Calu3 (cell line): Measurements from ENCODE around the gene RPL3. TPM values are rescaled to one million over a fixed set of nuclear protein-coding genes. Genes with fewer than 3 reads are reported as not detected.

Source experiments
- Bru-seq: library from RNA; stranded (reverse); fragments of 400-500 nt; gene quantifications from one replicate; lab custom pipeline; 2021; lab: Mats Ljungman, UMichigan
- BruChase-seq, 2 experiments: library from RNA; stranded (reverse); fragments of 400-500 nt; gene quantifications; one replicate each; lab custom pipeline; 2021; lab: Mats Ljungman, UMichigan
- BruUV-seq: library from RNA; stranded (reverse); fragments of 400-500 nt; replicated peaks from 2 replicates; lab custom pipeline; 2021; lab: Mats Ljungman, UMichigan
- CTCF ChIA-PET: fragments of 300-600 bp; sonication (Branson Sonifier 250); formaldehyde crosslinking; loops from one replicate; lab custom pipeline; 2022; ENCODE audit warnings: antibody characterized with exemption; lab: Charles Lee
- DNase-seq: peaks from one replicate; pipeline ENCODE4 v3.0.0; 2022
- H3K27ac Mint-ChIP-seq: one replicate; pipeline ENCODE4 v1.8.0; 2022; ENCODE audit warnings: mixed read lengths; ENCODE audit not compliant: unreplicated experiment
- H3K27me3 Mint-ChIP-seq: one replicate; pipeline ENCODE4 v1.8.0; 2022; ENCODE audit warnings: mixed read lengths; ENCODE audit not compliant: unreplicated experiment
- H3K36me3 Mint-ChIP-seq: one replicate; pipeline ENCODE4 v1.8.0; 2022; ENCODE audit warnings: mild to moderate bottlenecking, moderate library complexity, mixed read lengths; ENCODE audit not compliant: insufficient read depth, unreplicated experiment
- H3K4me1 Mint-ChIP-seq: one replicate; pipeline ENCODE4 v1.8.0; 2022; ENCODE audit warnings: mild to moderate bottlenecking, low read depth, mixed read lengths; ENCODE audit not compliant: unreplicated experiment
- H3K4me3 Mint-ChIP-seq: one replicate; pipeline ENCODE4 v1.8.0; 2022; ENCODE audit warnings: mild to moderate bottlenecking, low read depth, moderate library complexity, mixed read lengths; ENCODE audit not compliant: unreplicated experiment
- H3K9me3 Mint-ChIP-seq: one replicate; pipeline ENCODE4 v1.8.0; 2022; ENCODE audit warnings: low read depth, mixed read lengths; ENCODE audit not compliant: unreplicated experiment
- CTCF ChIP-seq: fragments of 200-600 bp; IDR thresholded peaks from one replicate; pipeline ENCODE4 v1.8.0; 2022; ENCODE audit warnings: antibody characterized with exemption; ENCODE audit not compliant: unreplicated experiment
- intact Hi-C: fragments of 100-400 bp; cut with micrococcal nuclease; formaldehyde crosslinking; loops from one replicate; pipeline ENCODE4 v1.10.0; 2022; ENCODE audit not compliant: unreplicated experiment
- long read RNA-seq: library from polyadenylated mRNA; stranded (forward); transcript quantifications from one replicate; pipeline ENCODE4 v2.0.0, GENCODE V29; 2022
- total RNA-seq: library from RNA; stranded (reverse); gene quantifications from 2 replicates; pipeline ENCODE4 v1.2.3, GENCODE V29; 2022

The RPL3 gene
- 977 and 1,058 TPM in 2 replicates for total RNA-seq
- percentile 98 among the genes with signal in this experiment for Bru-seq, nascent RNA
- BruChase-seq, experiment 1, labeled RNA remaining after a 6-hour chase: percentile 99 among the genes with signal in this experiment
- percentile 97 among the genes with signal in this experiment for BruChase-seq, experiment 2, labeled RNA remaining after a 2-hour chase
- long read RNA-seq, transcript RPL3-201 (10 exons, 1,442 nt): major isoform, 1,401 of 1,624 reads
- long read RNA-seq, transcript RPL3-210 (2 exons, 616 nt): minor isoform, 9 of 1,624 reads
- long read RNA-seq, transcript RPL3-202 (9 exons, 1,289 nt): minor isoform, 54 of 1,624 reads
- long read RNA-seq, partial matches to known transcripts: 91 of 1,624 reads
- long read RNA-seq, other reads (novel, unspliced or antisense): 69 of 1,624 reads

GRCh38 chr22:39319284-39320022 is at the start of gene RPL3:
Gene RPL3, minus strand, starts transcription at chr22:39319623. Its CDS starts 26 bp downstream, at chr22:39319597.
- peaks cover 41% of the 10 kb centered on the region for H3K4me1 Mint-ChIP-seq
- peaks cover 12% of the 10 kb centered on the region for H3K27me3 Mint-ChIP-seq
- H3K27ac Mint-ChIP-seq: peak within 1 kb of the TSS; percentile 100
- H3K36me3 Mint-ChIP-seq: peaks cover 70% of the 10 kb centered on the region
- H3K9me3 Mint-ChIP-seq: no peaks in the 10 kb centered on the region
- intact Hi-C loops: loop anchor here (5.0 to 10.0 kb wide), 2 partner anchors 205 to 312 kb away; partner anchors contain the start of gene ATF4
- peak; percentile 97 for DNase-seq
- CTCF ChIA-PET: interaction anchor here (0.5 to 4.3 kb wide), 15 partner anchors 9 to 1011 kb away, joined by 3 to 15 read pairs (median 3); no protein-coding TSS in a partner anchor
- BruUV-seq: no TSS peak
- H3K4me3 Mint-ChIP-seq: peak within 1 kb of the TSS; percentile 95
- TF ChIP-seq CTCF: no peak

GRCh38 chr22:39369186-39369585 is 49.8 kb upstream of the RPL3 start:
- TF ChIP-seq CTCF: no peak
- no peaks in the 10 kb centered on the region for H3K27me3 Mint-ChIP-seq
- BruUV-seq: no TSS peak
- H3K4me3 Mint-ChIP-seq: no peak overlapping the region
- no peaks in the 10 kb centered on the region for H3K4me1 Mint-ChIP-seq
- no peaks in the 10 kb centered on the region for H3K9me3 Mint-ChIP-seq
- no peak overlapping the region for H3K27ac Mint-ChIP-seq
- DNase-seq: no peak
- H3K36me3 Mint-ChIP-seq: peaks cover 6% of the 10 kb centered on the region
- intact Hi-C loops: no loop called here
- CTCF ChIA-PET: no interaction called here

GRCh38 chr22:39368461-39368911 is 49.1 kb upstream of the RPL3 start:
- intact Hi-C loops: no loop called here
- Mint-ChIP-seq H3K27me3 (peaks cover 4% of the 10 kb centered on the region), H3K9me3 (no peaks in the 10 kb centered on the region), H3K36me3 (peaks cover 6% of the 10 kb centered on the region), H3K4me3 (no peak overlapping the region), H3K4me1 (no peaks in the 10 kb centered on the region), H3K27ac (no peak overlapping the region)
- CTCF ChIA-PET: no interaction called here
- BruUV-seq: no TSS peak
- TF ChIP-seq CTCF: no peak
- no peak for DNase-seq

GRCh38 chr22:39367035-39367434 is 47.6 kb upstream of the RPL3 start:
- Mint-ChIP-seq H3K9me3 (no peaks in the 10 kb centered on the region), H3K4me1 (no peaks in the 10 kb centered on the region), H3K27ac (no peak overlapping the region), H3K27me3 (peaks cover 16% of the 10 kb centered on the region), H3K4me3 (no peak overlapping the region), H3K36me3 (peaks cover 6% of the 10 kb centered on the region)
- no peak for TF ChIP-seq CTCF
- intact Hi-C loops: no loop called here
- no peak for DNase-seq
- BruUV-seq: no TSS peak
- CTCF ChIA-PET: no interaction called here
